HCT116 (cell line): ENCODE measurements around the gene MAST4. TPM values are rescaled to one million over a fixed set of nuclear protein-coding genes. Genes with fewer than 3 reads are reported as not detected.
"Not testable (repeated sequence)": the region's sequence is repeated elsewhere in the genome, so short reads cannot be mapped to it uniquely, and the experiment has no call there.

ENCODE experiments used
- ATAC-seq: fragments of 200-7000 bp; cut with Tn5 transposase; 2 replicates; pipeline ENCODE4 v1.9.1; 2020; ENCODE audit warnings: mild to moderate bottlenecking, moderate library complexity
- BruUV-seq: library from RNA; stranded (reverse); fragments of 400-500 nt; replicated peaks from 2 replicates; lab custom pipeline; 2021; lab: Mats Ljungman, UMichigan
- CTCF ChIA-PET: fragments of 300-600 bp; sonication (Branson Sonifier 250); formaldehyde crosslinking; loops from one replicate; lab custom pipeline; 2021; ENCODE audit warnings: antibody characterized with exemption; lab: Charles Lee
- POLR2A ChIA-PET: fragments of 300-600, 350-600 bp; sonication (Branson Sonifier 250); formaldehyde crosslinking; loops from one replicate; lab custom pipeline; 2021; ENCODE audit warnings: antibody characterized with exemption; lab: Charles Lee
- RAD21 ChIA-PET, 2 experiments: fragments of 300-600 bp; sonication (Branson Sonifier 250); formaldehyde crosslinking; loops; one replicate each; lab custom pipeline; 2023; ENCODE audit warnings: low total read pairs in 2 of 2; ENCODE audit not compliant: uncharacterized antibody in 2 of 2, unreplicated experiment in 2 of 2, low non-redundant PET in 1 of 2; lab: Charles Lee
- DNase-seq: peaks from one replicate; pipeline ENCODE4 v3.0.0-alpha.2; 2010; ENCODE audit warnings: low read depth, low spot score
- H2AFZ ChIP-seq: fragments of 200-600 bp; shearing (Covaris generic), sonication (generic); 2 replicates; pipeline ENCODE4 v1.6.1; 2017; ENCODE audit warnings: low read depth, mixed run types, mixed read lengths, antibody characterized with exemption, low read length; ENCODE audit not compliant: poor library complexity, severe bottlenecking
- H3K27ac ChIP-seq: 2 replicates; pipeline ENCODE4 v1.5.1; 2012; ENCODE audit warnings: low read depth, low read length
- H3K27me3 ChIP-seq: fragments of 200-600 bp; sonication (generic); 2 replicates; pipeline ENCODE4 v1.6.1; 2016; ENCODE audit warnings: mixed run types, low read length, mixed read lengths; ENCODE audit not compliant: insufficient read depth
- H3K36me3 ChIP-seq, 2 experiments: fragments of 200-500 bp in 1 of 2; fragments of 200-600 bp in 1 of 2; sonication (Bioruptor generic) in 1 of 2; sonication (generic) in 1 of 2; 2 replicates each; pipeline versions ENCODE4 v1.5.1 to v1.6.1; 2014 to 2016; ENCODE audit warnings: low read length in 2 of 2, inconsistent platforms in 1 of 2, mixed read lengths in 1 of 2, mixed run types in 1 of 2; ENCODE audit not compliant: insufficient read depth in 2 of 2, control insufficient read depth in 1 of 2
- H3K4me1 ChIP-seq, 2 experiments: fragments of 200-600 bp in 1 of 2; sonication (generic) in 1 of 2; 2 replicates each; pipeline versions ENCODE4 v1.5.1 to v1.6.1; 2012 to 2017; ENCODE audit warnings: low read length in 2 of 2, inconsistent platforms in 1 of 2, mild to moderate bottlenecking in 1 of 2, mixed read lengths in 1 of 2, mixed run types in 1 of 2, moderate library complexity in 1 of 2; ENCODE audit not compliant: insufficient read depth in 2 of 2, control insufficient read depth in 1 of 2
- H3K4me2 ChIP-seq: fragments of 200-600 bp; sonication (generic); 2 replicates; pipeline ENCODE4 v1.6.1; 2017; ENCODE audit warnings: mixed run types, low read length, mixed read lengths
- H3K4me3 ChIP-seq, 2 experiments: fragments of 200-600 bp in 1 of 2; sonication (generic) in 1 of 2; replicated peaks in 1 of 2; 2 replicates each; pipeline ENCODE4 v1.5.1; 2011 to 2016; ENCODE audit warnings: low read length in 2 of 2, control low read depth in 1 of 2, low read depth in 1 of 2, mild to moderate bottlenecking in 1 of 2, mixed read lengths in 1 of 2, mixed run types in 1 of 2
- H3K79me2 ChIP-seq: fragments of 200-600 bp; sonication (generic); 2 replicates; pipeline ENCODE4 v1.6.1; 2017; ENCODE audit warnings: mild to moderate bottlenecking, mixed run types, low read length, moderate library complexity, mixed read lengths; ENCODE audit not compliant: insufficient read depth
- H3K9ac ChIP-seq: fragments of 200-600 bp; sonication (generic); 2 replicates; pipeline ENCODE4 v1.6.1; 2016; ENCODE audit warnings: low read length, mixed read lengths
- H3K9me2 ChIP-seq: fragments of 200-600 bp; sonication (generic), shearing (Covaris generic); 2 replicates; pipeline ENCODE4 v1.6.1; 2017; ENCODE audit warnings: mixed run types, mild to moderate bottlenecking, moderate library complexity; ENCODE audit not compliant: insufficient read depth
- H3K9me3 ChIP-seq, 2 experiments: fragments of 200-500 bp in 1 of 2; fragments of 200-600 bp in 1 of 2; sonication (Bioruptor generic) in 1 of 2; sonication (generic) in 1 of 2; 2 replicates each; pipeline ENCODE4 v1.6.1; 2014 to 2017; ENCODE audit warnings: low read length in 2 of 2, mixed read lengths in 2 of 2, inconsistent platforms in 1 of 2, low read depth in 1 of 2, mild to moderate bottlenecking in 1 of 2, mixed run types in 1 of 2, moderate library complexity in 1 of 2; ENCODE audit not compliant: control insufficient read depth in 1 of 2, insufficient read depth in 1 of 2
- H4K20me1 ChIP-seq: fragments of 200-600 bp; sonication (generic), shearing (Covaris generic); 2 replicates; pipeline ENCODE4 v1.6.1; 2017; ENCODE audit warnings: mixed run types, mild to moderate bottlenecking, moderate library complexity; ENCODE audit not compliant: insufficient read depth
- CEBPB ChIP-seq: IDR thresholded peaks from 2 replicates; pipeline ENCODE4 v1.6.1; 2012; ENCODE audit warnings: low read depth
- EGR1 ChIP-seq: IDR thresholded peaks from 2 replicates; pipeline ENCODE4 v1.6.1; 2012; ENCODE audit warnings: low read depth
- EZH2 ChIP-seq: fragments of 200-600 bp; sonication (generic); IDR thresholded peaks from 2 replicates; pipeline ENCODE4 v1.6.1; 2017; ENCODE audit warnings: antibody characterized with exemption, mixed run types
- EZH2phosphoT487 ChIP-seq: fragments of 200-600 bp; IDR thresholded peaks from 2 replicates; pipeline ENCODE4 v1.6.1; 2018; ENCODE audit warnings: antibody characterized with exemption, borderline replicate concordance
- RAD21 ChIP-seq: IDR thresholded peaks from 2 replicates; pipeline ENCODE4 v1.6.1; 2012; ENCODE audit warnings: low read depth, mild to moderate bottlenecking
- SIN3A ChIP-seq: IDR thresholded peaks from 2 replicates; pipeline ENCODE4 v1.6.1; 2012; ENCODE audit warnings: low read depth
- SP1 ChIP-seq: IDR thresholded peaks from 2 replicates; pipeline ENCODE4 v1.6.1; 2012; ENCODE audit warnings: low read depth
- ZFX ChIP-seq: fragments of 450-650 bp; IDR thresholded peaks from 2 replicates; pipeline ENCODE4 v1.6.1; 2017
- ZNF274 ChIP-seq: fragments of 200-500 bp; sonication (Bioruptor generic); IDR thresholded peaks from 2 replicates; pipeline ENCODE4 v1.6.1; 2014; ENCODE audit warnings: mild to moderate bottlenecking, low read depth, low read length, inconsistent platforms
- intact Hi-C: fragments of 100-400 bp; cut with micrococcal nuclease; formaldehyde crosslinking; loops from 2 replicates; pipeline ENCODE4 v1.10.0; 2022
- total RNA-seq: library from RNA; stranded (reverse); gene quantifications from one replicate; pipeline ENCODE4 v1.2.1, GENCODE V29; 2021; ENCODE audit not compliant: unreplicated experiment
- TF ChIP-seq, protein P1 (sequence below): IDR thresholded peaks from 2 replicates; pipeline ENCODE4 v1.6.1; 2012

The MAST4 gene
- total RNA-seq, 1 experiment from 2014 or later = 1.1 TPM

GRCh38 chr5:66821688-66822429, 225.7 kb downstream of the MAST4 start:
- Histone ChIP-seq H3K79me2 (no peaks in the 10 kb centered on the region), H3K9ac (no peak overlapping the region), H3K4me3 (no peak overlapping the region), H3K27ac (no peak overlapping the region), H3K9me3 (no peaks in the 10 kb centered on the region), H3K9me2 (no peaks in the 10 kb centered on the region), H3K27me3 (peaks cover 28% of the 10 kb centered on the region), H2AFZ (no peak overlapping the region)
- DNase-seq (no peak), ATAC-seq (no peak)
- ChIA-PET CTCF (no interaction called here), RAD21 (no interaction called here), POLR2A (interaction anchor here (1.0 kb wide), 1 partner anchor 9 kb away, joined by 3 read pairs; no protein-coding TSS in a partner anchor)
- intact Hi-C loops = no loop called here
- TF ChIP-seq SP1 (no peak), SIN3A (no peak), EZH2 (no peak), EZH2phosphoT487 (no peak), EGR1 (no peak), RAD21 (no peak), ZFX (no peak), CEBPB (no peak), ZNF274 (no peak)
- TF ChIP-seq, protein P1, sequence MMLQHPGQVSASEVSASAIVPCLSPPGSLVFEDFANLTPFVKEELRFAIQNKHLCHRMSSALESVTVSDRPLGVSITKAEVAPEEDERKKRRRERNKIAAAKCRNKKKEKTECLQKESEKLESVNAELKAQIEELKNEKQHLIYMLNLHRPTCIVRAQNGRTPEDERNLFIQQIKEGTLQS = no peak
- TF ChIP-seq, all 23 proteins: peak for 0
- H3K4me2 ChIP-seq = no peak overlapping the region
- H4K20me1 ChIP-seq = no peaks in the 10 kb centered on the region
- no peaks in the 10 kb centered on the region for H3K36me3 ChIP-seq
- no TSS peak for BruUV-seq
- H3K4me1 ChIP-seq = no peaks in the 10 kb centered on the region

DNA sequence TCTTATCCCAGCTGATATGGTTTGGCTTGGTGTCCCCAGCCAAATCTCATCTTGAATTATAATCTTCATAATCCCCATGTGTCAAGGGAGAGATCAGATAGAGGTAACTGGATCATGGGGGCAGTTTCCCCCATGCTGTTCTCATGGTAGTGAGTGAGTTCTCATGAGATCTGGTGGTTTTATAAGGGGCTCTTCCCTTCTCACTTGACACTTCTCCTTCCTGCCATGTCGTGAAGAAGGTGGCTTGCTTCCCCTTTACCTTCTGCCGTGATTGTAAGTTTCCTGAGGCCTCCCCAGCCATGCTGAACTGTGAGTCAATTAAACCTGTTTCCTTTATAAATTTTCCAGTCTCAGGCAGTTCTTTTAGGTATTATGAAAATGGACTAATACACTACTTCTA, 226.7 kb downstream of the MAST4 start:
- intact Hi-C loops, H3K4me2 ChIP-seq, BruUV-seq, DNase-seq, H3K4me3 ChIP-seq, H3K9ac ChIP-seq, H2AFZ ChIP-seq, POLR2A ChIA-PET, RAD21 ChIA-PET, H3K36me3 ChIP-seq, H3K9me2 ChIP-seq, CTCF ChIA-PET, ATAC-seq, H3K27ac ChIP-seq, H4K20me1 ChIP-seq, H3K4me1 ChIP-seq, H3K79me2 ChIP-seq, H3K9me3 ChIP-seq: not testable (repeated sequence)
- H3K27me3 ChIP-seq = peaks cover 27% of the 10 kb centered on the region
